Measurements from ENCODE around the gene ATG4B.

- TF ChIP-seq, protein P1, sequence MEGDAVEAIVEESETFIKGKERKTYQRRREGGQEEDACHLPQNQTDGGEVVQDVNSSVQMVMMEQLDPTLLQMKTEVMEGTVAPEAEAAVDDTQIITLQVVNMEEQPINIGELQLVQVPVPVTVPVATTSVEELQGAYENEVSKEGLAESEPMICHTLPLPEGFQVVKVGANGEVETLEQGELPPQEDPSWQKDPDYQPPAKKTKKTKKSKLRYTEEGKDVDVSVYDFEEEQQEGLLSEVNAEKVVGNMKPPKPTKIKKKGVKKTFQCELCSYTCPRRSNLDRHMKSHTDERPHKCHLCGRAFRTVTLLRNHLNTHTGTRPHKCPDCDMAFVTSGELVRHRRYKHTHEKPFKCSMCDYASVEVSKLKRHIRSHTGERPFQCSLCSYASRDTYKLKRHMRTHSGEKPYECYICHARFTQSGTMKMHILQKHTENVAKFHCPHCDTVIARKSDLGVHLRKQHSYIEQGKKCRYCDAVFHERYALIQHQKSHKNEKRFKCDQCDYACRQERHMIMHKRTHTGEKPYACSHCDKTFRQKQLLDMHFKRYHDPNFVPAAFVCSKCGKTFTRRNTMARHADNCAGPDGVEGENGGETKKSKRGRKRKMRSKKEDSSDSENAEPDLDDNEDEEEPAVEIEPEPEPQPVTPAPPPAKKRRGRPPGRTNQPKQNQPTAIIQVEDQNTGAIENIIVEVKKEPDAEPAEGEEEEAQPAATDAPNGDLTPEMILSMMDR (IDR thresholded peaks at IDR 0.05; ENCODE audit: extremely low read depth in 1 of 2, insufficient read depth in 1 of 2, low read depth in 1 of 2, low read length in 2 of 2), result no peak
- TF ChIP-seq POLR2AphosphoS5 (IDR thresholded peaks at IDR 0.05; ENCODE audit: insufficient read depth, low read depth, low read length) (no peak), MYC (IDR thresholded peaks at IDR 0.05; ENCODE audit: low read depth, low read length) (no peak), EZH2 (IDR thresholded peaks at IDR 0.05; ENCODE audit: borderline replicate concordance, low read depth, low read length, severe bottlenecking) (no peak), POLR2A (IDR thresholded peaks at IDR 0.05; ENCODE audit: low read depth, low read length) (no peak), JUN (IDR thresholded peaks at IDR 0.05; ENCODE audit: borderline replicate concordance, insufficient read depth, insufficient read length, low read depth) (no peak)
Measured at GRCh38 chr2:241652722-241653121, 15.2 kb downstream of the ATG4B start.
